Stimulated activated CD8-positive, alpha-beta memory T cell treated with anti-CD3 and anti-CD28 coated beads, Interleukin-15, amount 100 ng/mL, for 48 hours (primary cell): Measurements from ENCODE around the gene SLC6A19.

Experiments
- DNase-seq, 2 donors: peaks; one replicate each; pipeline ENCODE4 v3.0.0-alpha.2; 2020; ENCODE audit warnings: low read depth in 2 of 2

Gene SLC6A19

GRCh38 chr5:1195916-1196315 lies 5.5 kb upstream of the SLC6A19 start:
- DNase-seq: no peak

- no peak for DNase-seq
These were observed 4.8 kb upstream of the SLC6A19 start for GRCh38 chr5:1196562-1196961.

DNA sequence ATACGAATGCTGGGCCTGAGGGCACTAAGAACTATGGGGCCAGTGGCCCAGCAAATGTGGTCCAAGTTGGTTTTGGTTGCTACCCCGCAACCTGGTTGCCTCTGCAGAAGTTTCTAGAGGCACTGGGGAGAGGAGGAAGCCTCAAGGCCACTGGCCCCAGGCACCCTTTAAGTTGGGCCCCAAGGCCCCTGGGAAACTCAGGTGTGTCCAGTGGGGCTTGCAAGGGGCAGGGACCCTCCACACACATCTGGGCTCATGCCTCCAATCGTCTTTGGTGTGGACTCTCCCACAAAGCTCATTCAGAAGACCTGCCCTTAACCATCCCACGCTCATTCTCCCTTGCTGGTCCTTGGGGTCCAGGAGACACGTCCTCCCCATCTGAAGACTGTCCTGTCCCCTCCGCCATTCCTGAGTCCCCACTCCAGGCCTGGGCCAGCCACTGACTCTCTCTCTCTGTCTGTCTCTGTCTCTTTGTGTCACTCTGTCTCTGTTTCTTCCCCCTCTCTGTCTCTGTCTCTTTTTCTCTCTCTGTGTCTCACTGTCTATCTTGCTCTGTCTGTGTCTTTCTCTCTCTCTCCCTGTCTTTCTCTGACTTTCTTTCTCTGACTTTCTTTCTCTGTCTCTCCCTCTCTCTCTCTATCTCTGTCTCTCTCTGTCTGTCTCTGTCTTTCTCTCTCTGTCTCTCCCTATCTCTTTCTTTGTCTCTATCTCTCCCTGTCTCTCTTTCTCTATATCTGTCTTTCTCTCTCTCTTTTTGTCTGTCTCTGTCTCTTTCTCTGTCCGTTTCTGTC lies 3.3 kb upstream of the SLC6A19 start:
- DNase-seq: no peak

DNA sequence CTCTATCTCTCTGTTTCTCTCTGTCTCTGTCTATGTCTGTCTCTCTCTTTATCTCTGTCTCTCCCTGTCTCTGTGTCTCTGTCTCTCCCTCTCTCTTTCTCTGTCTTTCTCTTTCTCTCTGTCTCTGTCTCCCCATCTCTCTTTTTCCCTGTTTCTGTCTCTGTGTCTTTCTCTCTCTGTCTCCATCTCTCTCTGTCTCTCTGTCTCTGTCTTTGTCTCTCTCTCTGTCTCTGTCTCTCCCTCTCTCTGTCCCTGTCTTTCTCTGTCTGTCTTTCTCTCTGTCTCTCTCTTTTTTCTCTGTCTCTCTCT lies 2.1 kb upstream of the SLC6A19 start:
- no peak for DNase-seq

DNA sequence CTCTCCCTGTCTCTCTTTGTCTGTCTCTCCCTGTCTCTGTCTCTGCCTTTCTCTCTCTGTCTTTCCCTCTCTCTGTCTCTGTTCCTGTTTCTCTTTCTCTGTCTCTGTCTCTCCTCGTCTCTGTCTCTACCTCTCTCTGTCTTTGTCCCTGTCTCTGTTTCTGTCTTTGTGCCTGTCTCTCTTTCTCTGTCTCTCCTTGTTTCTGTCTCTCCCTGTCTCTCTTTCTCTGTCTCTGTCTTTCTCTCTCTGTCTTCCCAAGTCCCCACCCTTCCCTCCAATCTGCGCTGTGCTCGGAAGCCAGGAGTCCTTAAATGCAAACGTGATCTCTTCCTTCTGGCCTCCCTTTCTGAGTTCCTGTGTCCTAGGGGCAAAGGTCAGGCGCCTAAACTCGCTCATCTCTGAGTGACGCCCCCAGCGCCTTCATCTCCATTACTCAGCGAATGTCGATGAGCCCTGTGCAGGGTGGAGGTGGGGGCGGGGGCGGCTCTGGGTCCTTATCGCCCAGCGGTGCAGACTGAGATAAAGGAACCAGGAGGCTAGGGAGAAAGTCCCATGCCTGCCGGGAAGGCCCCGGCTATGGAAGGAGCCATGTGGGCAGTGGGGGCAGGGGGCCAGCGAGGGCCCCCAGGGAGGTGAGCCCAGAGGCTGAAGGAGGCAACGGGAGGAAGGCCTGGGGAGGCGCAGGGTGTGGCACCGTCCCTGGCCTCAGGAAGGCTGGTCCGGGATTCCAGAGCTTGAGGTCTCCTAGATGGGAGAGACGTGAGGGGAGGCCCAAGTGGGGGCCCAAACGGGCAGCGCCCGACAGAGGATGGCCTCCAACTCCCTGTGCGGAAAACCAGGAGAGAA lies 1.5 kb upstream of the SLC6A19 start:
- no peak for DNase-seq

DNA sequence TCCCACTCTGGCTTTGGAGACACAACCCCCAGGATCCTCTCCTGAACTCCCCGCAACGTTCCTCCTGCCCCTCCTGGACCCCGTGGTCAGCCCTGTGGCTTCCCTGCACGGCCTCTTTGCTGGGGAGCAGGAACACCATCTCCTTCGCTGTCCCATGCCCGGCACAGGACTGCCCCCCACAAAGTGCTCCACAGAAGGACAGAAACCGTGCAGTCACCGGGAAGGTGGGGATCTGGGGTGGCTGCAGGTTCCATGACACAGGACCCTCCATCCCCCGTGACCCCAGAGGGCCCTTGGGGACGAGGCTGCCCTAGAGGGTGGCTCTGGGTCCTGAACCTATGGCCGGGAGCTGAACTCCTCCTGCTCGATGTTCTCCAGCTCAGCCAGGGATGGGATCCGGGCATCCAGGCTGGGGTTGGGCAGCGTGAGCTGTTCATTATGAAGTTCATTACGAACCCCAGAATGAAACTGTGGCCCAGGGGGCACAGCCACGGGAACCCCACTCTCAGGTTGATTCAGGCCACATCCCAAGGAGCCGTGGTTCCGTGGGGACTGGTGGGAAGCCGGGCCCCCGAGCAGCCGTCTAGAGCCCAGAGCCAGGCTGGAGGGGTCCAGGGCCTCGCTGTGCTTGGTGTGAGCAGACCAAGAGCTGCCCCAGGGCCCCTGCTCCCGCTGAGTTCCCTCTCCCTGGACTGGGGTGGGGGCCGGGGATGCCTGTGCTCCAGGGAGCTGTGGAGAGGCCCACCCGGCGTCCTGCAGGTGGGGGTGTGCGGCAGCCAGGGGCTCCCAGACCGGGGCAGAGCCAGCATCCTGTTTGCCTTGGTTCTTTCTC lies 684 bp upstream of the SLC6A19 start:
- DNase-seq: no peak

DNA sequence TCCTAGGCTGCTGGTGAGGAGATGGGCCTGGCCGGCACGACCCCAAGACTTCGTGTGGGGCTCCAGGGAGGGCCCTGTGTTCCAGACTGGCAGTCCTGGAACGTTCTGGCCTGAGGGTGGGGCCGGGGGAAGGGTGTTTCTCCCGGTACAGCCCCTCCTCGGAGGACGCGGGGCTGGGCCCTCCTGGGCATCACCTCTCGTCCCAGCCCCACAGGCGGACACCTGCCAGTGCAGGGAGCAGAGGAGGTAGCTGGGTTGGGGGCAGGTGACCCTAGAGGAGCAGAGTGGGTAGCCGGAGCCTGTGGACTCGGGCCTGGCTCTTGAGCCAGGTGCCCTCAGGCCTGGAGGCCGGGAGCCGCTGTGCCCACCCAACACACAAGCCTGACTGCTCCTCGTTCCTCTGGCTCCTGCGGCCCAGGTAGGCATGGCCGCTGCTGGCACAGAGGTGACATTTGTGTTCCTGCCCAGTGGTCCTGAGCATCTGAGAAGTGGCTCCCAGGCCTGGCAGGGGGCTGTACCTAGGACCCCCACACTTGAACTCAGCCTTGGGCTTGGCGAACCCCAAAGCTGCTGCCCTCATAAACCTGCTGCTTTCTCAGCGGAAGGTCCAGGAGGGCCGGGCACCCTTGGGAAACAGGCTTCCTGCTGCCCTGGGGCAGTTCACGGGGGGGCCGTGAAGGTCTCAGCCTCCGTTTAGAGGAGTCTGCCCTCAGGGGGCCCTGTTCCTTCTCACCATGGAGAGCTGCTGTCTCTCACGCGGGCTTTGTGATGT lies 817 bp downstream of the SLC6A19 start:
- no peak for DNase-seq

GRCh38 chr5:1202798-1203185 lies 1.4 kb downstream of the SLC6A19 start:
- no peak for DNase-seq

DNA sequence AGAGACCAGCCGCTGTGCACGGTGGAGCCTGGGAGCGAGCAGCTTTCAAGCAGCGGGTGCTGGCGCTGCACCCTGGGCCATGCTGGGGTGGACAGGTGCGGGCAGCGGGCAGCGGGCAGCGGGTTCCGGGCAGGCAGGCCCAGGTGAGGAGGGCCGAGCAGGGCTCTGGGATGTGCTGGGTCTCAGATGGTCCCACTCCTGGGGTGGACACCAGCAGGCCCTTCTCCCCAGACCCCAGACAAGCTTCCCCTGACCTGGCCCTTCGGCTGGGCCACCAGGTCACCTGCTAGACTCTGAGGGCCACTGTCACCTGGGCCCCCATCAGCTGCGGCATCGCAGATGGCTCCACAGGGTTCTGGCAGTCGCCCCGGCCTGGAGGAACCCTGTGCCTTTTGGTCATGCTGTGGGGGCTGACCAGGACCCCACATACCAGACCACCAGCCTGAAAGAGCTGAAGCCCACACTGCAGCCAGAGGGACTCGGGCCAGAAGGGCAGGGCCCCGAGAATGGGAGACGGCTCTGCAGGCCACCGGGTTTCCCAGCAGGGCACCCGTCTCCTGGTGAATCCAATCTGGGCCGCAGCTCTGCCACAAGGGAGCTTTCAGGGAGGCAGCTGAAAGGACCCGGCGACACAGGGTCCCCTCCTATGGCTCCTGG lies 2.0 kb downstream of the SLC6A19 start:
- no peak for DNase-seq

DNA sequence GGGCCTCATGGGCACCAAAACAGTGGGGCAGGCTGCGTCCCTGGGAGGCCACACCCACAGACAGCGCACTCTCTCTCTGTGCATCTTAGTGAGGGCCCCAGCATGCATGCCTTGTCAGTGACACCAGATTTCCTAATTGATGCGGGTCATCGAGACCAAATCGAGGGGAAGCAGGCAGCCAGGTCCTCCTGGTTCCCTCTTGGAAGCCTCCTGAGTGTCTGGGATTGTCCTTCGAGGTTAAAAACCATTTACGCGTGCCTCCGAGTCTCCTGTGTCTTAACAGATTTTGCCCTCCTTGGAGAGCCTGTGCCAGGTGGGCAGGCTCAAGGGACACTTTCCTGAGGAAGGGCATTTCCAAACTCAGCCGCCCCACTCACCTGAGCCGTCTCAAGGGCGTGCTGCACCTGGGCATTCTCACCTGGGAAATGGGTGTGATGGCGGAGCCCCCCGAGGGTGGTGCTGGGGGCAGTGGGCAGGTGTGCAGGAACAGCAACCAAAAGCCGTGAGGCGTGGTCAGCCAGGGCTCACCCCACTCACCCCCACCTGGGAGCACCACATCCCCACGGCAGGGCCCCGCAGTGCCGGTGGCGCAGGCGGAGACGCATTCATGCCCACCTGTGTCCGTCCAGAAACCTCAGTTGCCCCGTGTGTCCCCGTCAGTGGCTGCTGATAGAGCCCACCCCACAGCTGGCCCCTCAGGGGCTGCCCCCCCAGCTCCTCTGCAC lies 2.7 kb downstream of the SLC6A19 start:
- no peak for DNase-seq

DNA sequence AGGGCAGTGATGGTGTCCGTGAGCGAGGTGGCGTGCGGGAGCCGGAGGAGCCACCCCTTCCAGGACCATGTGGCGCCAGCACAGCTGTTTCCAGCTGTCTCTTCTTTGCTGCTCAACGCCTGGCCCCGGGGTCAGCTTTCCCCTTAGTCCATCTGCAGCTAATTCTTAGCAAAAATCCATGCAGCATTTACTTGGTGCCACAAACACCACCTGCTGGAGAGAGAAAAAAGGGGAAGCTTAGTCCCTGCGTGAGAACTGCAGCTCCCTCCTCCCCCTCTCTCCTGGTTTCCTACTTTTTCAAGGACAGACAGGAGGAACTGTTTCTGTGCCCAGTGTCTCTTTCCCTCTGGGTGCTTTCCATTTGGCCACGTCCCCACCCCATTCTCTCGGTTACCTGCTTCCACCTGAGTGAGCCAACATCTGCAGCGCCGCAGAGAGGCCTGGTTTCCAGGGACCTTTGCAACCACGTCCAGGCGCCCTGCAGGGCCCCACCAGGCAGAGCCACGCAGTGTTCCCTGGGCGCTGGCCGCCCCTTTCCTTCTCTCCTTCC lies 3.4 kb downstream of the SLC6A19 start:
- DNase-seq: no peak

DNA sequence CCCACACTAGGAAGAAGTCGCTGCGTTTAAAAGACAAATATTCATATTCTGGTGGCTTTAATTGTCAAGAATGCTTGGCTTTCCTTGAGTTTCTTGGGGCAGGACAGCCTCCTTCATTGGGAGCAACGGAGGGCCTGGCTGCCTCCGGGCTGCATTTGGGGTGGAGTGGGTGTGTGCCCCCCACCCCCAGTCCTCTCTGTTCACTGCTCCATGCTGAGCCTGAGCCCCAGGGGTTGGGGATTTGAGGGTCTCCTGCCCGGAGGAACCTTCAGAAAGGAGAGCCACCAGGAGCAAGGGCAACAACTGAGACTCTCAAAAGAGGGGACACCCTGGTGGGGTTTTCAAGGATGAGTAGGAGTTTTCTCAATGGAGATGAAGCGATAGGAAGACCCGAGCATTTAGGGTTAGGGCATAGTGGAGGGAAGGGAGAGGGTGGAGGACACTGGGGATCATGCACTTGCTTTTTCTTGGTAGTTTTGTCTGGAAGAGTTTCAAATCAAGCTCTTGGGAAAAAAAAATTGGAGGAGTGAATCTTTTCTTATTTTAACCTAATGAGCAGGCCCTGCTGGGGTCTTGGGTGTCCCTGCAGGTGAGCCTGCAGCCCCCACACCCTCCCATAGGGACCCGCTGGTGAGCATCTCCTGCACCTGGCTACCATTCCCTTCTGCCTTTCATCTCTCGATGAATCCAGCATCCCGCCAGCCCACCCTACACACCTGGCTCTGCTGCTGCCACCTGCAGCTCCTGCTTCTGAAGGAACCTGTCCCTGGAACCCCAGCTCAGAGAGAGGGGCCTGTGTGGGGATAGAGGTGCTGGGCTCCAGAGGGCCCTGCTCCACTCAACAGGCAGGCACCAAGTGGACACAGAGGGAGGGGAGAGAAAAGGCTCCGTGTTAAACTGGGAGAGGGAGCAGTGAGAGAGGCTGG lies 4.1 kb downstream of the SLC6A19 start:
- DNase-seq: no peak

- DNase-seq: no peak
These were observed 5.4 kb downstream of the SLC6A19 start for GRCh38 chr5:1206521-1207412.

- no peak for DNase-seq
These were observed 6.2 kb downstream of the SLC6A19 start for GRCh38 chr5:1207555-1207954.

DNA sequence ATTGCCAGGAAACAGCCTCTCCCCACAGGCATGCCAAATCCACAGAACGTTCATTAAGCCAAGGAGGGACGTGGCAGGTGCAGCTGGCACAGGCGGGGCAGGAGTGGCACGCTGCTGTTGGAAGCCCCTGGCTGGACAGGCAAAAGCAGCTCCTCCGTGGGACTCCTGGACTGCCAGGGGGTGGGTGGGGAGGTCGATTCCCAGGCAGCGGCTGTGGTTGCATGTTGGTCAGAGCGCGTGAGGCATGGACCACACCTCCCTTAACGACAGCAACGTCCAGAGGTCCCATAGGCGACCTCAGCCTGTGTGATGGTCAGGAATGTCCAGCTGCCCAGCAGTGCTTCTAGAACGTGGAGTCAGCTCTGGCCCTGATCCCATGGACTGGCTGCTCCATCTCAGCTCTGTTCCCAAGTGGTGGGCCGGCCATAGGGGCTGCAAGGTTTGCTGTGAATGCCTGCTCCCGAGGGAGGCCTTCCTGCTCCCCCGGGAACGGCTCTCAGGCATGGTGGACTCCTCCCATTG lies 6.9 kb downstream of the SLC6A19 start:
- DNase-seq: no peak

DNA sequence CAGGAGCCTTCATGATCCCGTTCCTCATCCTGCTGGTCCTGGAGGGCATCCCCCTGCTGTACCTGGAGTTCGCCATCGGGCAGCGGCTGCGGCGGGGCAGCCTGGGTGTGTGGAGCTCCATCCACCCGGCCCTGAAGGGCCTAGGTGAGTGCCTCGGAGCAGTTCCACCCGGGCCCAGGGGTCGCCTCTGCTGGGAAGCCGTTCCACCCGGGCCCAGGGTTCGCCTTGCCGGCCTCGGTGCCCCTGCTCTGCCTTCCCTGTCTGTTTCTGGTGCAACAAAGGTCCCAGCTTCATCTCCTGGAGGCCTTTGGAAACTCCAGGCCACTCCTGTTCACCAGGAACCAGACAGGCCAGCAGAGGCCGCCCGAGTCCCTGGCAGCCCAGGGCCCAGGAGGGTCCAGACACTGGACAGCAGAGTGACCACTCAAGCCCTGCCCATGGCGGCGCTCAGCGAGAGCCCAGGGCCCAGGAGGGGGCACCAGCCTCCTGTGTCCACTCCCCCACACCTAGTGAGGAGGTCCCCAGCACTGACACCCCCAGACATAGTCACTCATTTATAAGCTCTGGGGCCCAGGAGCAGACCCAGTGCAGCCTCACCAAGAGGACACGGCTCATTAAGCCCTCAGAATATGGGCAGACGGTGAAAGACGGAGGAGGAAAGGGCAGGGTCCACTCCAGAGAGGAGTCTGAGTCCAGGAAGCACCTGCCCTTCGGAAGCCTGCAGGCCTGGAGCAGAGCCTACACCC lies 7.5 kb downstream of the SLC6A19 start:
- no peak for DNase-seq

- DNase-seq: no peak
These were observed 8.1 kb downstream of the SLC6A19 start for GRCh38 chr5:1209489-1209852.
